Stimulated activated CD4-positive, alpha-beta T cell treated with anti-CD3 and anti-CD28 coated beads, Interleukin-2, amount 100 ng/mL, for 4 hours (primary cell): Measurements from ENCODE around the gene DNAJC13.

ENCODE experiments used
- DNase-seq: peaks from one replicate; pipeline ENCODE4 v3.0.0-alpha.2; 2020; ENCODE audit warnings: low read depth

The DNAJC13 gene

GRCh38 chr3:132406587-132406986 is 10.7 kb upstream of the DNAJC13 start:
- no peak for DNase-seq

DNA sequence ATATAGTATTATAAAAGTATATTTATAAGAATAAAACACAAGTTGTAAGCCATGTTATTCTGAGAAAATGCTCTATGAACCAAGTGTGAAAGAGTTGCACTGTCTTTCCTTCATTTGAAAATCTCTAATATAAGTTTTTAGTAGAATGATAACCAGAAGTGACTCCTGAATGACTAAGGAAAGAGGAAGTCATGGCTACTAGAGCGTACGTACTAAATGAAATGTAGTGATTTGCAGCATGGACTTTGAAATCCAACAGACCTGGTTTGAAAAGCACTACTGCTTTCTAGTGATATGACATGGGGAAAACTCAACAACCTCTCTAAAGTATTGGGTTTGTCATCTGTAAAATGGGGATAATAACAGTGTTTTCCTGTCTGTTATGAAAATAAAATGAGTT is 10.3 kb upstream of the DNAJC13 start:
- no peak for DNase-seq

GRCh38 chr3:132414841-132415240 is 2.5 kb upstream of the DNAJC13 start:
- no peak for DNase-seq

DNA sequence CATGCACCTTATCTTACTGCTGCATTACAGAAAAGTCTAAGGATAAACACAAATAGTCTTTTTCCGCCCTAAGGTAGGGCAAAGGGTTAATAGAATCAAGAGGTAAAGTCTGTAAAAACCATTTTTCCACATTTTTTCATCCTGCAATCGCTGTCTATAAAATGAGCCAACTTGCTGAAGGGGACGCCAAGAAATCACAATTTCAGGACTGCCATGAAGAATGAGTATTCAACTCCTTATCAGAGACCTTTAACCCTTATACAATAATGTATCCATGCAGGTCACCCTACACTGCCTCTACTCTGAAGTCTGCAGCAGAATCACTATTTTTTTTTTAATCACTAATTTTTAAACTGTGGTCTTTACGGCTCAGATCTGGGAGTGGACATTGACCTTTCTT is 1.1 kb upstream of the DNAJC13 start:
- no peak for DNase-seq

- peak; percentile 19 for DNase-seq
Observed at GRCh38 chr3:132417695-132418411, 551 bp downstream of the DNAJC13 start.

- no peak for DNase-seq
Observed at GRCh38 chr3:132418916-132419315, 1.6 kb downstream of the DNAJC13 start.

- no peak for DNase-seq
Observed at GRCh38 chr3:132421832-132422231, 4.5 kb downstream of the DNAJC13 start.

- no peak for DNase-seq
Observed at GRCh38 chr3:132422531-132422930, 5.2 kb downstream of the DNAJC13 start.

GRCh38 chr3:132432639-132433038 is 15.3 kb downstream of the DNAJC13 start:
- DNase-seq: peak; percentile 11

GRCh38 chr3:132433121-132433520 is 15.8 kb downstream of the DNAJC13 start:
- no peak for DNase-seq

GRCh38 chr3:132435224-132435910 is 18.1 kb downstream of the DNAJC13 start:
- DNase-seq: no peak

DNA sequence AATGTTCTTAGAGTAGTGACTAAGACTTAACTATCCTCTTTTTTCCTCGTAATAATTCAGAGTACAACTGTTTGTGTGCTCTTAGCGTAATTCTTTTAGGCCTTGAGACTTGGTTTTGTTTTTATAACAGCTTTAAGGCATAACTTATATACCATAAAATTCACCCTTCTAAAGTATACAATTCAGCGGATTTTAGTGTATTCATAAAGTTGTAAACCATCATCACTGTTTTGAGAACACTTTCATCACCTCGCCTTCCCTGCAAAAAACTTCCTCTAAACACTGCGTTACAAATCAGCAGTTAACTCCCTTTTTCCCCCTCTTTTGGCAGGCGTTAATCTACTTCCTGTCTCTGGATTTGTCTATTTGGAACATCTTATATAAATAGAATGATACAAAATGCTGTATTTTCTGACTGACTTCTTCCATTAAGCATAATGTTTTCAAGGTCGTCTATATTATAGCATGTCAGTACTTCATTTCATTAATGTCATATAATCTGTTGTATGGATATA is 18.7 kb downstream of the DNAJC13 start:
- DNase-seq: no peak

DNA sequence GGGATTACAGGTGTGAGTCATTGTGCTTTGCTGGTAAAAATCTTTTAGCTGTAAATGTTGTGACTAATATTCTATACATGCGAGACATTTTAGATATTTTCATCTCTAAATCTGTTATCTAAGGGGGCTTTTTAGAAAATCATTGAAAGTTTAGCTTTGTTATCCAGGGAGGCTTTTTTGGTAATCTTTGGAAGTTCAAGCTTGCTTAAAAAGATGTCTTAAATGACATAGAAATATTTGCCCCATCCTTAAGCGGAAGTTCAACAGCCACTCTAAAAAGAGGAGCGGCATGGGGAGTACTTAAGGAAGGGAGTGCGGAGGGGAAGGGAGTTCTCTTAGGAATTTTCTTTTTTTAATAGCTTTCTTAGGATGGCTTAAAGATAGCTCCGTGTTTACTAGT is 26.1 kb downstream of the DNAJC13 start:
- no peak for DNase-seq

DNA sequence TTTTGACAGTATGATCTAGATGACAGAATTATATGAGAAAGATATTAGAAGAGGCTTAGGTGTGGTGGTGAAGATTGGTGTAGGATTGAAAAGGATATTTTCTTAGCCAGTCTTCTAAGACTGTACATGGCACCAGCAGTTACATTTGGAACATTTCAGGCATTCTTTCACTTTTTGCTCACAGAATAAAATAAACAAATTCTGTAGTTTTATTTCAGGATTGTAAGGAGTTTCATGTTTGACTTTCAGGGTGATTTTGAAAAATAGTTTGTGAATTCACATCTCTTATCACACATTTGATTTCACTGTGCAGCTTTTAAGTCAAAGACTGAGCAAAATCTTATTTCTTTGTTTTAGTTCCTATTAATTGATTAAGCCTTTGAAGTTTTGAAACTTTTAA is 27.1 kb downstream of the DNAJC13 start:
- DNase-seq: no peak

- no peak for DNase-seq
Observed at GRCh38 chr3:132445817-132446216, 28.5 kb downstream of the DNAJC13 start.

GRCh38 chr3:132448216-132448961 is 31.1 kb downstream of the DNAJC13 start:
- DNase-seq: no peak

DNA sequence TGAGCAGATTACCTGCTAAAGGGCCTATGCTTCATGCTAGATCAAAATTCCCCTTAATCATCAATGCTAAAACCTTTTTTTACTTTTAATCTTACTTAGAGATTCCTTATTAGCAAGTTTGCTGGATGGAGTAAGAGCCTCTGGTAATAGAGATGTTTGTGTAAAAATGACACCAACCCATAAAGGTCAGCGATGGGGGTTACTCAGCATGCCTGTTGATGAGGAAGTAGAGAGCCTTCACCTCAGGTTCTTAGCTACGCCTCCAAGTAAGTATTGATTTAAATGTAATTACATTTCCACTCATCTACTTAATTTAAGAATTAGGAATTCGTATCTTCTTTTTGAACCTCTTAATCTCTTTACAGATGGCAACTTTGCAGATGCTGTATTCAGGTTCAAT is 38.8 kb downstream of the DNAJC13 start:
- no peak for DNase-seq

DNA sequence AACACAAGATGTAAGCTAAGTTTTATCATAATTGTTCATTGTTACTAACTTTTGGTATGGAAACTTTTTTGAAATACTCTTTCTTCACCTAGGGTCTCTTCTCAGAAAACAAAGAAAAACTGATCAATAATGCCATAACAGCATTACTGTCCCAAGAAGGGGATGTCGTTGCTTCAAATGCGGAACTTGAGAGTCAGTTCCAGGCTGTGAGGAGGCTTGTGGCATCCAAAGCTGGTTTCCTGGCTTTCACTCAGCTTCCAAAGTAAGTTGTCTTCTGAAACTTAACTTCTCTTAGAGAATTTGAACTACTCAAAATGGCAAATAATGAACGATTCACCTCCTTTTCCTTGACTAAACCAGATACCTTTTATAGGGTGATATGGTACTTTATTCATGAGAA is 39.3 kb downstream of the DNAJC13 start:
- no peak for DNase-seq

- no peak for DNase-seq
Observed at GRCh38 chr3:132457286-132457685, 40.0 kb downstream of the DNAJC13 start.

- no peak for DNase-seq
Observed at GRCh38 chr3:132459551-132459950, 42.2 kb downstream of the DNAJC13 start.

- DNase-seq: no peak
Observed at GRCh38 chr3:132461544-132461943, 44.2 kb downstream of the DNAJC13 start.

DNA sequence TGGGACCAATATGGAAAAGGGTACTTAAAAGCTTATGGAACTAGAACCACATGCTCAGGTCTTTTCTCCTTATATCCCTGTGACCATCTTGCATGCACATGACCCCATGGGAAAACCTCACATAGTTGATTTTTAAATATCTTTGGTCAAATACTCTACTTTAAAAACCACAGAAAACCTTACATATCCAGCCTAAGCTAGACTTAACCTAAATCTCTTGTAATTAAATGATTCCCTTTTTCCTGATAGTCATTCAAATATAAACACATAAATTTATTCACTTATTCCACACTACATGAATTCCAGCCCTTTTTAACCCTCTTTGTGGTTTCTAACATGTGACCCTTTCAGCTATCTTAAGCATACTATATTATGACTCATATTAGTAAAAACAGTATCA is 46.8 kb downstream of the DNAJC13 start:
- no peak for DNase-seq

DNA sequence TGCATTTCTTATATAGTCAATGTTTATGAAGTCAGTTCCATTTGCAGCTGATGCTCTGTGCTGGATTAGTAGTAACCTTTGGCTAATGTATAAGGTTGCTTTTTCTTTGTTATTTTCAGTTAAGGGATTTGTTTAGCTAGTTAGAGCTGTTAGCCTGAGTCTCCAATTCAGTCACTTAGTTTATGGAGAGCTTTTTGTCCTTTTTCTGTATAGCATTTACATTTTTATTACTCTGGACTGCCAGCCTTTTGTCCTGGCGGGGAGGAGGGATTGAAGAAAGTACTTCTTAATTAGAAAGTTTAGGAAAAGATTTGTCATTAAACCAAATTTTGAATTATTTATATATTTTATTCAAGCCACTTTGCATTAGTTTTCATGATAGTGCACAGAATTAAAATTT is 52.0 kb downstream of the DNAJC13 start:
- no peak for DNase-seq
